NCI-H526 treated with DMSO at 0.1 percent for 48 hours (cell line): Measurements from ENCODE around the gene GNA12.
A peak's percentile ranks its signal among the peaks of the same experiment; 100 is the strongest.

Source experiments
- DNase-seq: peaks from one replicate; lab custom pipeline; 2025; lab: John Stamatoyannopoulos, UW

The GNA12 gene

GRCh38 chr7:2834748-2835441 is 9.2 kb downstream of the GNA12 start:
- DNase-seq: no peak

GRCh38 chr7:2833083-2833910 is 10.8 kb downstream of the GNA12 start:
- DNase-seq: no peak

- DNase-seq: no peak
Measured at GRCh38 chr7:2832461-2832860, 11.6 kb downstream of the GNA12 start.

- no peak for DNase-seq
Measured at GRCh38 chr7:2830609-2831376, 13.3 kb downstream of the GNA12 start.

- no peak for DNase-seq
Measured at GRCh38 chr7:2829040-2829439, 15.1 kb downstream of the GNA12 start.

- DNase-seq: no peak
Measured at GRCh38 chr7:2826771-2827170, 17.3 kb downstream of the GNA12 start.

- no peak for DNase-seq
Measured at GRCh38 chr7:2825559-2826227, 18.4 kb downstream of the GNA12 start.

GRCh38 chr7:2824678-2825461 is 19.2 kb downstream of the GNA12 start:
- DNase-seq: peak; percentile 15

GRCh38 chr7:2824026-2824677 is 20.0 kb downstream of the GNA12 start:
- DNase-seq: no peak

- no peak for DNase-seq
Measured at GRCh38 chr7:2823130-2823529, 21.0 kb downstream of the GNA12 start.

GRCh38 chr7:2821842-2822507 is 22.1 kb downstream of the GNA12 start:
- peak; percentile 27 for DNase-seq

- DNase-seq: no peak
Measured at GRCh38 chr7:2821161-2821841, 22.8 kb downstream of the GNA12 start.

- no peak for DNase-seq
Measured at GRCh38 chr7:2820508-2820934, 23.6 kb downstream of the GNA12 start.

GRCh38 chr7:2819954-2820397 is 24.1 kb downstream of the GNA12 start:
- DNase-seq: no peak

GRCh38 chr7:2819161-2819953 is 24.8 kb downstream of the GNA12 start:
- DNase-seq: no peak

GRCh38 chr7:2818653-2819052 is 25.5 kb downstream of the GNA12 start:
- DNase-seq: no peak

- DNase-seq: no peak
Measured at GRCh38 chr7:2818121-2818520, 26.0 kb downstream of the GNA12 start.

- no peak for DNase-seq
Measured at GRCh38 chr7:2817456-2817855, 26.7 kb downstream of the GNA12 start.

- DNase-seq: no peak
Measured at GRCh38 chr7:2815875-2816245, 28.2 kb downstream of the GNA12 start.
